ENCODE data around the gene HHATL.
A peak's percentile ranks its signal among the peaks of the same experiment; 100 is the strongest.

Gene HHATL

GRCh38 chr3:42696356-42697288 lies 6.0 kb downstream of the HHATL start:
- DNase-seq = no peak

- DNase-seq = no peak
Observed at GRCh38 chr3:42694366-42694765, 8.2 kb downstream of the HHATL start.

- no peak for DNase-seq
Observed at GRCh38 chr3:42693530-42693930, 9.1 kb downstream of the HHATL start.

- DNase-seq = no peak
Observed at GRCh38 chr3:42692667-42693529, 9.7 kb downstream of the HHATL start.

- no peak for DNase-seq
Observed at GRCh38 chr3:42691816-42692666, 10.6 kb downstream of the HHATL start.

GRCh38 chr3:42690766-42691680 lies 11.6 kb downstream of the HHATL start:
- no peak for DNase-seq

GRCh38 chr3:42690191-42690590 lies 12.4 kb downstream of the HHATL start:
- DNase-seq = no peak

- DNase-seq = no peak
Observed at GRCh38 chr3:42689421-42690014, 13.1 kb downstream of the HHATL start.

GRCh38 chr3:42688487-42689420 lies 13.8 kb downstream of the HHATL start:
- no peak for DNase-seq

- no peak for DNase-seq
Observed at GRCh38 chr3:42688016-42688415, 14.6 kb downstream of the HHATL start.

- no peak for DNase-seq
Observed at GRCh38 chr3:42686832-42687650, 15.6 kb downstream of the HHATL start.

GRCh38 chr3:42685891-42686820 lies 16.4 kb downstream of the HHATL start:
- no peak for DNase-seq

GRCh38 chr3:42685363-42685881 lies 17.2 kb downstream of the HHATL start, which contains the start of gene KLHL40:
TSS of gene KLHL40 (plus strand) at chr3:42685537. CDS start at chr3:42685619, 82 bp downstream.
- DNase-seq = no peak

- no peak for DNase-seq
Observed at GRCh38 chr3:42684632-42685362, 17.8 kb downstream of the HHATL start.

- DNase-seq = peak; percentile 97
Observed at GRCh38 chr3:42683875-42684598, 18.6 kb downstream of the HHATL start.

Measured in HCEC 1CT (cell line).